ENCODE measurements around the gene KCNG2.

GRCh38 chr18:79928563-79928960, 130.8 kb downstream of the KCNG2 start:
- TF ChIP-seq POLR2AphosphoS5 (IDR thresholded peaks at IDR 0.05) (no peak), SMC3 (conservative IDR thresholded peaks at IDR 0.05; ENCODE audit: poor library complexity) (no peak), CTCF (IDR thresholded peaks at IDR 0.05; ENCODE audit: poor library complexity, severe bottlenecking) (no peak), TAF1 (IDR thresholded peaks at IDR 0.05; ENCODE audit: low read depth) (no peak), RAD21 (conservative IDR thresholded peaks at IDR 0.05) (no peak), EZH2 (IDR thresholded peaks at IDR 0.05; ENCODE audit: borderline replicate concordance, insufficient read depth, low read length, poor library complexity, severe bottlenecking) (no peak)
- TF ChIP-seq, protein P1, sequence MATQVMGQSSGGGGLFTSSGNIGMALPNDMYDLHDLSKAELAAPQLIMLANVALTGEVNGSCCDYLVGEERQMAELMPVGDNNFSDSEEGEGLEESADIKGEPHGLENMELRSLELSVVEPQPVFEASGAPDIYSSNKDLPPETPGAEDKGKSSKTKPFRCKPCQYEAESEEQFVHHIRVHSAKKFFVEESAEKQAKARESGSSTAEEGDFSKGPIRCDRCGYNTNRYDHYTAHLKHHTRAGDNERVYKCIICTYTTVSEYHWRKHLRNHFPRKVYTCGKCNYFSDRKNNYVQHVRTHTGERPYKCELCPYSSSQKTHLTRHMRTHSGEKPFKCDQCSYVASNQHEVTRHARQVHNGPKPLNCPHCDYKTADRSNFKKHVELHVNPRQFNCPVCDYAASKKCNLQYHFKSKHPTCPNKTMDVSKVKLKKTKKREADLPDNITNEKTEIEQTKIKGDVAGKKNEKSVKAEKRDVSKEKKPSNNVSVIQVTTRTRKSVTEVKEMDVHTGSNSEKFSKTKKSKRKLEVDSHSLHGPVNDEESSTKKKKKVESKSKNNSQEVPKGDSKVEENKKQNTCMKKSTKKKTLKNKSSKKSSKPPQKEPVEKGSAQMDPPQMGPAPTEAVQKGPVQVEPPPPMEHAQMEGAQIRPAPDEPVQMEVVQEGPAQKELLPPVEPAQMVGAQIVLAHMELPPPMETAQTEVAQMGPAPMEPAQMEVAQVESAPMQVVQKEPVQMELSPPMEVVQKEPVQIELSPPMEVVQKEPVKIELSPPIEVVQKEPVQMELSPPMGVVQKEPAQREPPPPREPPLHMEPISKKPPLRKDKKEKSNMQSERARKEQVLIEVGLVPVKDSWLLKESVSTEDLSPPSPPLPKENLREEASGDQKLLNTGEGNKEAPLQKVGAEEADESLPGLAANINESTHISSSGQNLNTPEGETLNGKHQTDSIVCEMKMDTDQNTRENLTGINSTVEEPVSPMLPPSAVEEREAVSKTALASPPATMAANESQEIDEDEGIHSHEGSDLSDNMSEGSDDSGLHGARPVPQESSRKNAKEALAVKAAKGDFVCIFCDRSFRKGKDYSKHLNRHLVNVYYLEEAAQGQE (IDR thresholded peaks at IDR 0.05; ENCODE audit: borderline replicate concordance), result no peak
